GM12878 (cell line): ENCODE results near the gene MIER1. TPM values are rescaled to one million over a fixed set of nuclear protein-coding genes. Genes with fewer than 3 reads are reported as not detected.

ENCODE experiments used
- ATAC-seq: fragments of 200-7000 bp; cut with Tn5 transposase; 3 replicates; pipeline ENCODE4 v1.9.1; 2020; ENCODE audit warnings: mild to moderate bottlenecking, moderate library complexity
- BruUV-seq: library from RNA; stranded (reverse); fragments of 400-500 nt; replicated peaks from 2 replicates; lab custom pipeline; 2021; lab: Mats Ljungman, UMichigan
- CTCF ChIA-PET: fragments of 300-600 bp; sonication (Branson Sonifier 250); formaldehyde crosslinking; extraction: SDS; loops from one replicate; lab custom pipeline; 2021; ENCODE audit warnings: inconsistent platforms; lab: Yijun Ruan, JAX
- POLR2A ChIA-PET: fragments of 350-600 bp; formaldehyde crosslinking; extraction: SDS; loops from one replicate; lab custom pipeline; 2021; ENCODE audit warnings: inconsistent platforms; lab: Charles Lee
- RAD21 ChIA-PET: fragments of 300-600 bp; sonication (Branson Sonifier 250); formaldehyde crosslinking; loops from one replicate; lab custom pipeline; 2023; ENCODE audit warnings: antibody characterized with exemption; ENCODE audit not compliant: unreplicated experiment; lab: Charles Lee
- SMC1A ChIA-PET: fragments of 300-600 bp; sonication (Branson Sonifier 250); formaldehyde crosslinking; loops from one replicate; lab custom pipeline; 2023; ENCODE audit not compliant: unreplicated experiment, uncharacterized antibody; lab: Charles Lee
- DNase-seq: peaks from one replicate; pipeline ENCODE4 v3.0.0-alpha.2; 2011; ENCODE audit warnings: low read depth, low spot score
- FAIRE-seq: peaks from 3 replicates; lab custom pipeline; 2011; peaks lifted over from hg19 to GRCh38; lab: Jason Lieb, UNC
- H2AFZ ChIP-seq: 2 replicates; pipeline ENCODE4 v1.6.0; 2011; ENCODE audit warnings: low read depth, low read length, control low read depth; ENCODE audit not compliant: control insufficient read depth
- H3K27ac ChIP-seq: 2 replicates; pipeline ENCODE4 v1.5.1; 2011; ENCODE audit warnings: control low read depth; ENCODE audit not compliant: control insufficient read depth, insufficient read depth
- H3K27me3 ChIP-seq, 2 experiments: replicated peaks in 1 of 2; 2 replicates each; pipeline versions ENCODE4 v1.6.0 to v1.6.1; 2011; ENCODE audit warnings: low read length in 1 of 2; ENCODE audit not compliant: control insufficient read depth in 2 of 2, insufficient read depth in 2 of 2
- H3K36me3 ChIP-seq, 2 experiments: 2 replicates each; pipeline ENCODE4 v1.5.1; 2011; ENCODE audit warnings: low read length in 1 of 2; ENCODE audit not compliant: control insufficient read depth in 2 of 2, insufficient read depth in 2 of 2
- H3K4me1 ChIP-seq: 2 replicates; pipeline ENCODE4 v1.6.1; 2011; ENCODE audit warnings: mild to moderate bottlenecking, low read length, moderate library complexity, mixed read lengths; ENCODE audit not compliant: control insufficient read depth, insufficient read depth
- H3K4me2 ChIP-seq: 2 replicates; pipeline ENCODE4 v1.6.0; 2011; ENCODE audit warnings: control low read depth; ENCODE audit not compliant: control insufficient read depth, insufficient read depth
- H3K4me3 ChIP-seq: fragments of 200-600 bp; sonication (generic); 2 replicates; pipeline ENCODE4 v1.5.1; 2016
- H3K79me2 ChIP-seq: 2 replicates; pipeline ENCODE4 v1.6.0; 2011; ENCODE audit warnings: low read length; ENCODE audit not compliant: control insufficient read depth, insufficient read depth
- H3K9ac ChIP-seq: 2 replicates; pipeline ENCODE4 v1.8.0; 2011; ENCODE audit warnings: low read length, control low read depth, mixed read lengths; ENCODE audit not compliant: control insufficient read depth, insufficient read depth
- H3K9me3 ChIP-seq: replicated peaks from 3 replicates; pipeline ENCODE4 v1.5.1; 2011; ENCODE audit warnings: mild to moderate bottlenecking, low read length; ENCODE audit not compliant: control insufficient read depth, insufficient read depth
- H4K20me1 ChIP-seq: 2 replicates; pipeline ENCODE4 v1.6.0; 2011; ENCODE audit not compliant: control insufficient read depth, insufficient read depth
- ATF7 ChIP-seq: fragments of 450-650 bp; IDR thresholded peaks from 2 replicates; pipeline ENCODE4 v1.6.1; 2016; ENCODE audit warnings: low read depth, mild to moderate bottlenecking
- BMI1 ChIP-seq: fragments of 450-650 bp; IDR thresholded peaks from 2 replicates; pipeline ENCODE4 v1.6.1; 2016; ENCODE audit warnings: mild to moderate bottlenecking, moderate library complexity, borderline replicate concordance
- ETV6 ChIP-seq, 2 experiments: fragments of 450-650 bp in 1 of 2; IDR thresholded peaks in 1 of 2; conservative IDR thresholded peaks in 1 of 2; 2 replicates each; pipeline ENCODE4 v1.6.1; 2014; ENCODE audit warnings: antibody characterized with exemption in 1 of 2, borderline replicate concordance in 1 of 2, low read depth in 1 of 2, mild to moderate bottlenecking in 1 of 2, moderate library complexity in 1 of 2
- HDAC2 ChIP-seq: fragments of 200-600 bp; sonication (generic); IDR thresholded peaks from 2 replicates; pipeline ENCODE4 v1.6.1; 2017
- HSF1 ChIP-seq: fragments of 150-350 bp; IDR thresholded peaks from 2 replicates; pipeline ENCODE4 v1.6.1; 2014; ENCODE audit warnings: mild to moderate bottlenecking, low read depth, low read length
- IRF4 ChIP-seq: IDR thresholded peaks from 2 replicates; pipeline ENCODE4 v1.6.1; 2011; ENCODE audit warnings: low read depth, low read length
- JUND ChIP-seq: IDR thresholded peaks from 2 replicates; pipeline ENCODE4 v1.6.1; 2012; ENCODE audit warnings: low read depth, mild to moderate bottlenecking, low read length, improper control_type of control experiment, moderate library complexity
- KAT2A ChIP-seq: conservative IDR thresholded peaks from 2 replicates; pipeline ENCODE4 v1.6.1; 2011; ENCODE audit warnings: low read depth, low read length; ENCODE audit not compliant: control insufficient read depth
- MYB ChIP-seq: fragments of 150-350 bp; IDR thresholded peaks from 2 replicates; pipeline ENCODE4 v1.6.1; 2014; ENCODE audit warnings: mild to moderate bottlenecking, low read depth, low read length, borderline replicate concordance
- PAX8 ChIP-seq: fragments of 450-650 bp; IDR thresholded peaks from 2 replicates; pipeline ENCODE4 v1.6.1; 2017; ENCODE audit warnings: mild to moderate bottlenecking, moderate library complexity
- POLR2A ChIP-seq: IDR thresholded peaks from 2 replicates; pipeline ENCODE4 v1.6.1; 2011; ENCODE audit warnings: low read depth, mild to moderate bottlenecking, low read length
- RAD51 ChIP-seq: fragments of 450-650 bp; IDR thresholded peaks from 2 replicates; pipeline ENCODE4 v1.6.1; 2016; ENCODE audit warnings: moderate library complexity, mild to moderate bottlenecking, inconsistent platforms
- SIN3A ChIP-seq: IDR thresholded peaks from 2 replicates; pipeline ENCODE4 v1.6.1; 2012; ENCODE audit warnings: low read depth, low read length, improper control_type of control experiment
- STAT1 ChIP-seq: fragments of 450-650 bp; conservative IDR thresholded peaks from 2 replicates; pipeline ENCODE4 v1.6.1; 2014; ENCODE audit warnings: antibody characterized with exemption, mild to moderate bottlenecking
- TARDBP ChIP-seq: IDR thresholded peaks from 2 replicates; pipeline ENCODE4 v1.6.1; 2016; ENCODE audit warnings: borderline replicate concordance
- ZBTB33 ChIP-seq: fragments of 450-650 bp; IDR thresholded peaks from 2 replicates; pipeline ENCODE4 v1.6.1; 2017; ENCODE audit warnings: mild to moderate bottlenecking
- ZNF384 ChIP-seq: IDR thresholded peaks from 2 replicates; pipeline ENCODE4 v1.6.1; 2012; ENCODE audit warnings: low read depth, mild to moderate bottlenecking, low read length, improper control_type of control experiment, borderline replicate concordance
- ZNF592 ChIP-seq: fragments of 450-650 bp; IDR thresholded peaks from 2 replicates; pipeline ENCODE4 v1.6.1; 2017; ENCODE audit warnings: mild to moderate bottlenecking, moderate library complexity
- WGBS: methylation state at CpG from one replicate; pipeline ENCODE4 v1.1.6; 2016; ENCODE audit warnings: low lambda C conversion rate; ENCODE audit not compliant: insufficient replicate concordance, insufficient coverage; ENCODE audit errors: missing lambda C conversion rate; 5-methylcytosine and 5-hydroxymethylcytosine counted together
- in situ Hi-C: fragments of 300-500 bp; cut with MboI; formaldehyde crosslinking; loops from 9 replicates; pipeline ENCODE4 v1.14.3; 2018; ENCODE audit warnings: mixed read lengths
- intact Hi-C: fragments of 100-400 bp; cut with micrococcal nuclease; formaldehyde crosslinking; loops from one replicate; pipeline ENCODE4 v1.14.2; 2022; ENCODE audit not compliant: unreplicated experiment
- polyA plus RNA-seq, 11 experiments: library from polyadenylated mRNA; depleted of rRNA in 4 of 11; unstranded in 6 of 11; stranded (reverse) in 5 of 11; fragments of >200 nt; fragmentation: Nextera tagmentation in 4 of 11; fragmentation: Illumina TruSeq in 1 of 11; extraction: Ambion mirVana in 4 of 11; extraction: Trizol in 1 of 11; gene quantifications; 1 replicate in 1 of 11; 2 replicates in 10 of 11; pipeline versions ENCODE4 v1.2.1 to v1.2.3, GENCODE V29; 2011 to 2016; ENCODE audit warnings: inconsistent platforms in 2 of 11, missing spikeins in 2 of 11, low read depth in 1 of 11
- total RNA-seq, 4 experiments: library from RNA; depleted of rRNA in 3 of 4; stranded (reverse); fragments of >200 nt in 3 of 4; fragmentation: Illumina TruSeq in 1 of 4; extraction: Trizol in 1 of 4; gene quantifications; 2 replicates each; pipeline versions ENCODE4 v1.2.1 to v1.2.3, GENCODE V29; 2013 to 2021

MIER1 gene
- total and polyA plus RNA-seq, 10 of the 15 experiments (the other 5 are each of a cell fraction or from before 2014, with no cell fraction given): 13.6 to 39.8 (median 25.7) TPM

- intact Hi-C loops (no loop called here), in situ Hi-C loops (loop anchor here (25.0 kb wide), 2 partner anchors 560 to 685 kb away; no protein-coding TSS in a partner anchor)
- H4K20me1 ChIP-seq: no peaks in the 10 kb centered on the region
- no TSS peak for BruUV-seq
- ATAC-seq: no peak
- peaks cover 6 to 30% of the 10 kb centered on the region in 2 experiments for H3K36me3 ChIP-seq
- TF ChIP-seq SIN3A: no peak
- no peak for TF ChIP-seq ZNF384
- TF ChIP-seq MYB: no peak
- TF ChIP-seq TARDBP: no peak
- no peak for TF ChIP-seq ZNF592
- no peak for TF ChIP-seq IRF4
- no peak for TF ChIP-seq PAX8
- no peak for TF ChIP-seq ATF7
- no peak for TF ChIP-seq POLR2A
- TF ChIP-seq STAT1: no peak
- no peak for TF ChIP-seq ZBTB33
- TF ChIP-seq HDAC2: no peak
- no peak for TF ChIP-seq KAT2A
- TF ChIP-seq HSF1: no peak
- no peak for TF ChIP-seq ETV6 (conservative IDR thresholded peaks at IDR 0.05 in 1 of 2, IDR thresholded peaks at IDR 0.05 in 1 of 2; ENCODE audit: borderline replicate concordance in 1 of 2, low read depth in 1 of 2)
- no peak for TF ChIP-seq RAD51
- no peak for TF ChIP-seq BMI1
- no peak for TF ChIP-seq JUND
- FAIRE-seq: no peak
- no peak overlapping the region for H3K4me3 ChIP-seq
- H3K4me1 ChIP-seq: no peaks in the 10 kb centered on the region
- no peak overlapping the region for H3K4me2 ChIP-seq
- H2AFZ ChIP-seq: no peak overlapping the region
- no peaks in the 10 kb centered on the region for H3K9me3 ChIP-seq
- RAD21 ChIA-PET: no interaction called here
- H3K27me3 ChIP-seq: no peaks in the 10 kb centered on the region
- POLR2A ChIA-PET: interaction anchor here (0.7 kb wide), 1 partner anchor 50 kb away, joined by 3 read pairs; no protein-coding TSS in a partner anchor
- CTCF ChIA-PET: interaction anchor here (1.5 kb wide), 1 partner anchor 9 kb away, joined by 3 read pairs; no protein-coding TSS in a partner anchor
- DNase-seq: no peak
- SMC1A ChIA-PET: interaction anchor here (2.0 to 2.4 kb wide), 2 partner anchors 9 to 14 kb away, joined by 6 to 11 read pairs; no protein-coding TSS in a partner anchor
- 100% methylated on average over 1 of the region's 1 CpG for WGBS
- peaks cover 19% of the 10 kb centered on the region for H3K79me2 ChIP-seq
- H3K27ac ChIP-seq: no peak overlapping the region
- H3K9ac ChIP-seq: no peak overlapping the region
Observed at GRCh38 chr1:66947267-66947666, 22.5 kb downstream of the MIER1 start.
